Neuron (in vitro differentiated cells): ENCODE results near the gene IL20RA.

ENCODE experiments used
- H2AFZ ChIP-seq: one replicate; pipeline ENCODE4 v1.6.1; 2013; ENCODE audit warnings: low read depth, mild to moderate bottlenecking, inconsistent platforms, low read length, moderate library complexity
- H3K27me3 ChIP-seq: one replicate; pipeline ENCODE4 v1.6.1; 2013; ENCODE audit warnings: low read length; ENCODE audit not compliant: insufficient read depth
- H3K36me3 ChIP-seq: one replicate; pipeline ENCODE4 v1.6.1; 2013; ENCODE audit warnings: low read length; ENCODE audit not compliant: insufficient read depth
- H3K4me1 ChIP-seq: one replicate; pipeline ENCODE4 v1.6.1; 2013; ENCODE audit warnings: low read length; ENCODE audit not compliant: insufficient read depth
- H3K4me3 ChIP-seq: 2 replicates; pipeline ENCODE4 v1.5.1; 2013; ENCODE audit warnings: mild to moderate bottlenecking, low read length, moderate library complexity
- H3K9me3 ChIP-seq: one replicate; pipeline ENCODE4 v1.6.1; 2013; ENCODE audit warnings: low read length

Gene IL20RA

DNA sequence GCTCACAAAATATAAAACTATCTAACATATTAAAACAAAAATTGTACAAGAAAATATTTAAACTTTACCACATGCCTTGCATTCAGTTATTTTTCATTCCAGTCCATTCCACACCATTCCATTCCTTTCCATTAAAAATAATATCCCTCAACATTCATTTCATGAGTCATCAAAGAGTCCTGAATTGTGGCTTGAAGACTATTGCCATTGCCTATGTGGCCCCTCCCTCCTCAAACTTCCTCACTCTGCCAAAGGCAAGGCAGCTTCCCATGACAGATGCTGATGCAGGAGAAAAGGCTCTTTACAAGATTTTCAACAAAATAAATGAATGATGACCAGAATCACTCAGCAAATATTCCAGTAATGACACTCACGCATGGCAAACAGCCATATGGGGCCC is 31.7 kb downstream of the IL20RA start:
- H3K9me3 ChIP-seq = no peaks in the 10 kb centered on the region
- no peak overlapping the region for H2AFZ ChIP-seq
- H3K27me3 ChIP-seq = no peaks in the 10 kb centered on the region
- H3K4me3 ChIP-seq = no peak overlapping the region
- H3K4me1 ChIP-seq = no peaks in the 10 kb centered on the region
- no peaks in the 10 kb centered on the region for H3K36me3 ChIP-seq

DNA sequence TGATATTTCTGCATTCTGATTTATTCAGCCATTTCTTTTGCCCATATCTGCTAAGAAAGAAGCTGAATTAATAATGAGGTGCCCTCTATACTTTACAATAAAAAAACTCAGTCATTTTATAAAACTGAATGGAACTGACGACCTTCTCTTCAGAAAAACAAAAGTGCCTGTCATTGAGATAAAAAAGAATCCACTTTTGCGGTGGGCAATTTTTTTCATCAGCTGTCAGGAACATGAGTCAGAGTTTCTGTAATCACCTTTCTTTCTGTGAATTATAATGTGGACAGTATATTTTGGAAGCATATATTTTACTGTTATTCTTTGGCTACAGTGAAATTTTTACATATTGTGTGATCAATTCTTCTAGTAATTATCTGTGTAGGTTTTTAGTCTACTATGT is 33.4 kb downstream of the IL20RA start:
- Histone ChIP-seq H3K36me3 (no peaks in the 10 kb centered on the region), H3K4me1 (no peaks in the 10 kb centered on the region), H3K4me3 (no peak overlapping the region), H3K27me3 (no peaks in the 10 kb centered on the region), H2AFZ (no peak overlapping the region), H3K9me3 (no peaks in the 10 kb centered on the region)

DNA sequence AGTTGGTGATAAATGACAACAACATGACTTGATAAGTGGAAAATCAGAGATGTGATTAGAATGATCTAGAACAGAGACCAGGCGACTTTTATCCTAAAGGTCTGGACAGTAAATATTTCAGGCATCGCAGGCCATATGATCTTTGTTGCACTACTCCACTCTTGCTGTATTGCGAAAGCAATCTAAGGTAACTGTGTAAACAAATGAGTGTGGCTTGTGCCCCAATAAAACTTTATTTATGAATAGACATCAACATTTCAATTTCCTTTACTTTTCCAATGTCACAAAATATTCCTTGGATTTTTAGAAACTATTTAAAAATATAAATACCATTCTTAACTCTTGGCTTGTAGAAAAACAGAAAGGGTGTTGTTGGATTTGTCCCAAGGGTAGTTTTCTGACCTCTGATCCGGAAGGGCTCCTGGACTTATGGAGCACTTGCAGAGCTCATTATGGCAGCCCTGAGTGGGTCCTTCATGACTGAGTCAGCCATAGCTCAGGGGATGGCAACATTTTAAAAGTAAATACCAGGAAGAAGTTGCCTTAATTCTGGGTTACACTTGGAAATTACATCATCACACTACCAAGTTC is 34.5 kb downstream of the IL20RA start:
- no peaks in the 10 kb centered on the region for H3K4me1 ChIP-seq
- no peaks in the 10 kb centered on the region for H3K9me3 ChIP-seq
- no peaks in the 10 kb centered on the region for H3K36me3 ChIP-seq
- H3K4me3 ChIP-seq = no peak overlapping the region
- no peaks in the 10 kb centered on the region for H3K27me3 ChIP-seq
- no peak overlapping the region for H2AFZ ChIP-seq

- Histone ChIP-seq H3K27me3 (no peaks in the 10 kb centered on the region), H3K9me3 (no peaks in the 10 kb centered on the region), H3K4me1 (no peaks in the 10 kb centered on the region), H3K4me3 (no peak overlapping the region), H2AFZ (no peak overlapping the region), H3K36me3 (no peaks in the 10 kb centered on the region)
Observed at GRCh38 chr6:137008204-137008603, 36.6 kb downstream of the IL20RA start.

- Histone ChIP-seq H3K36me3 (no peaks in the 10 kb centered on the region), H3K9me3 (no peaks in the 10 kb centered on the region), H3K27me3 (peaks cover 16% of the 10 kb centered on the region), H3K4me1 (no peaks in the 10 kb centered on the region), H3K4me3 (no peak overlapping the region), H2AFZ (no peak overlapping the region)
Observed at GRCh38 chr6:137006056-137006455, 38.7 kb downstream of the IL20RA start.

GRCh38 chr6:137005073-137005472 is 39.7 kb downstream of the IL20RA start:
- H3K4me3 ChIP-seq = no peak overlapping the region
- no peaks in the 10 kb centered on the region for H3K9me3 ChIP-seq
- no peaks in the 10 kb centered on the region for H3K36me3 ChIP-seq
- H3K4me1 ChIP-seq = no peaks in the 10 kb centered on the region
- peaks cover 16% of the 10 kb centered on the region for H3K27me3 ChIP-seq
- H2AFZ ChIP-seq = no peak overlapping the region

- no peak overlapping the region for H2AFZ ChIP-seq
- no peak overlapping the region for H3K4me3 ChIP-seq
- H3K4me1 ChIP-seq = no peaks in the 10 kb centered on the region
- no peaks in the 10 kb centered on the region for H3K36me3 ChIP-seq
- peaks cover 16% of the 10 kb centered on the region for H3K27me3 ChIP-seq
- no peaks in the 10 kb centered on the region for H3K9me3 ChIP-seq
Observed at GRCh38 chr6:137002505-137002904, 42.3 kb downstream of the IL20RA start.

GRCh38 chr6:137001977-137002302 is 42.8 kb downstream of the IL20RA start:
- no peaks in the 10 kb centered on the region for H3K9me3 ChIP-seq

GRCh38 chr6:137001299-137001976 is 43.3 kb downstream of the IL20RA start:
- Histone ChIP-seq H3K27me3 (peaks cover 16% of the 10 kb centered on the region), H2AFZ (no peak overlapping the region), H3K4me3 (no peak overlapping the region), H3K36me3 (no peaks in the 10 kb centered on the region), H3K9me3 (no peaks in the 10 kb centered on the region), H3K4me1 (no peaks in the 10 kb centered on the region)

More at GRCh38 chr6:137001977-137002302, 42.8 kb downstream of the IL20RA start:
- Histone ChIP-seq H3K27me3 (peaks cover 16% of the 10 kb centered on the region), H3K4me1 (no peaks in the 10 kb centered on the region), H2AFZ (no peak overlapping the region), H3K36me3 (no peaks in the 10 kb centered on the region), H3K4me3 (no peak overlapping the region)

- Histone ChIP-seq H3K4me1 (no peaks in the 10 kb centered on the region), H2AFZ (no peak overlapping the region), H3K4me3 (no peak overlapping the region)
Observed at GRCh38 chr6:137000825-137001224, 43.9 kb downstream of the IL20RA start.

GRCh38 chr6:136995521-136995920 is 49.2 kb downstream of the IL20RA start:
- H3K4me1 ChIP-seq = no peaks in the 10 kb centered on the region
- H2AFZ ChIP-seq = no peak overlapping the region
- no peaks in the 10 kb centered on the region for H3K9me3 ChIP-seq
- H3K4me3 ChIP-seq = no peak overlapping the region
- peaks cover 12% of the 10 kb centered on the region for H3K27me3 ChIP-seq
- H3K36me3 ChIP-seq = no peaks in the 10 kb centered on the region

More at GRCh38 chr6:137000825-137001224, 43.9 kb downstream of the IL20RA start:
- peaks cover 16% of the 10 kb centered on the region for H3K27me3 ChIP-seq
- H3K9me3 ChIP-seq = no peaks in the 10 kb centered on the region
- no peaks in the 10 kb centered on the region for H3K36me3 ChIP-seq

GRCh38 chr6:136994782-136995181 is 50.0 kb downstream of the IL20RA start:
- Histone ChIP-seq H3K36me3 (no peaks in the 10 kb centered on the region), H2AFZ (no peak overlapping the region), H3K27me3 (peaks cover 20% of the 10 kb centered on the region), H3K4me3 (no peak overlapping the region), H3K4me1 (peaks cover 4% of the 10 kb centered on the region), H3K9me3 (no peaks in the 10 kb centered on the region)

- Histone ChIP-seq H2AFZ (no peak overlapping the region), H3K4me3 (no peak overlapping the region), H3K27me3 (peaks cover 44% of the 10 kb centered on the region), H3K4me1 (peaks cover 10% of the 10 kb centered on the region), H3K9me3 (no peaks in the 10 kb centered on the region), H3K36me3 (no peaks in the 10 kb centered on the region)
Observed at GRCh38 chr6:136992113-136992512, 52.7 kb downstream of the IL20RA start.

DNA sequence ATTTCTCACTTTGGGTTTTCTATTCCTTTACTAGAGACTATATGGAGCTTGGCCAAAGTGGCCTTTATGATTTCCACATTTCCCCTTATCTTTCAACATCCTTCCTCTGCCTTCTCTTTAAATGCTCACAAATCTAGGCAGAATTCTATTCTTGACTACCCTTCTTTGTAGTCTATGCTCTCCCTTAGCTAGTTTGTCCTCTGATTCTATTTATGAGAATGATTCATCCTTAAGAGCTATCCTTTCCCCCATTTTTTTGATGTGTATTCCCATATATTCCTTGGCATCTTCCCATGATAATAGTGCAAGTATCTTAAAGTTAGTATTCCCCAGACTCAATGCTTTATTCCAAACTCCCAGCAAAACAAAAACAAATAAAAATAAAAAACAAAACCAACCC is 53.1 kb downstream of the IL20RA start:
- Histone ChIP-seq H3K27me3 (peaks cover 44% of the 10 kb centered on the region), H3K4me1 (peaks cover 10% of the 10 kb centered on the region), H3K36me3 (no peaks in the 10 kb centered on the region), H3K4me3 (no peak overlapping the region), H2AFZ (no peak overlapping the region), H3K9me3 (no peaks in the 10 kb centered on the region)
